Measurements from ENCODE around the gene ABCG4.
"Not testable (repeated sequence)": the region's sequence is repeated elsewhere in the genome, so short reads cannot be mapped to it uniquely, and the experiment has no call there.

The ABCG4 gene

DNA sequence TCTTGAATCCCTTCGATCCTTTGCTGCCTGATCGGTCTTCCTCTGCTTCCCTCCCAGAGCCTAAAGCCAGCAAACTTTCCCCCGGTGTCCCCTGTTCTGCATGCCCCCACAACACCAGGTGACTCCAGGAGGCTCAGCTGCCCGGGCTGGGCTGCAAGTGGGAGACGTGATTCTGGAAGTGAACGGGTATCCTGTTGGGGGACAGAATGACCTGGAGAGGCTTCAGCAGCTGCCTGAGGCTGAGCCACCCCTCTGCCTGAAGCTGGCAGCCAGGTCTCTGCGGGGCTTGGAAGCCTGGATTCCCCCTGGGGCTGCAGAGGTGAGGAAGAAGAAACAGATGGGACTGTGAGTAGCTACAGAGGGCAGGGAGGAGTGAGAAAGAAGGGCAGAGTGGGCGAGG is 40.0 kb downstream of the ABCG4 start:
- TF ChIP-seq, protein P1, sequence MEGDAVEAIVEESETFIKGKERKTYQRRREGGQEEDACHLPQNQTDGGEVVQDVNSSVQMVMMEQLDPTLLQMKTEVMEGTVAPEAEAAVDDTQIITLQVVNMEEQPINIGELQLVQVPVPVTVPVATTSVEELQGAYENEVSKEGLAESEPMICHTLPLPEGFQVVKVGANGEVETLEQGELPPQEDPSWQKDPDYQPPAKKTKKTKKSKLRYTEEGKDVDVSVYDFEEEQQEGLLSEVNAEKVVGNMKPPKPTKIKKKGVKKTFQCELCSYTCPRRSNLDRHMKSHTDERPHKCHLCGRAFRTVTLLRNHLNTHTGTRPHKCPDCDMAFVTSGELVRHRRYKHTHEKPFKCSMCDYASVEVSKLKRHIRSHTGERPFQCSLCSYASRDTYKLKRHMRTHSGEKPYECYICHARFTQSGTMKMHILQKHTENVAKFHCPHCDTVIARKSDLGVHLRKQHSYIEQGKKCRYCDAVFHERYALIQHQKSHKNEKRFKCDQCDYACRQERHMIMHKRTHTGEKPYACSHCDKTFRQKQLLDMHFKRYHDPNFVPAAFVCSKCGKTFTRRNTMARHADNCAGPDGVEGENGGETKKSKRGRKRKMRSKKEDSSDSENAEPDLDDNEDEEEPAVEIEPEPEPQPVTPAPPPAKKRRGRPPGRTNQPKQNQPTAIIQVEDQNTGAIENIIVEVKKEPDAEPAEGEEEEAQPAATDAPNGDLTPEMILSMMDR (IDR thresholded peaks at IDR 0.05; ENCODE audit: low read depth, low read length, poor library complexity, severe bottlenecking) = no peak
- TF ChIP-seq EZH2phosphoT487 (IDR thresholded peaks at IDR 0.05; ENCODE audit: borderline replicate concordance, low read length) = no peak

DNA sequence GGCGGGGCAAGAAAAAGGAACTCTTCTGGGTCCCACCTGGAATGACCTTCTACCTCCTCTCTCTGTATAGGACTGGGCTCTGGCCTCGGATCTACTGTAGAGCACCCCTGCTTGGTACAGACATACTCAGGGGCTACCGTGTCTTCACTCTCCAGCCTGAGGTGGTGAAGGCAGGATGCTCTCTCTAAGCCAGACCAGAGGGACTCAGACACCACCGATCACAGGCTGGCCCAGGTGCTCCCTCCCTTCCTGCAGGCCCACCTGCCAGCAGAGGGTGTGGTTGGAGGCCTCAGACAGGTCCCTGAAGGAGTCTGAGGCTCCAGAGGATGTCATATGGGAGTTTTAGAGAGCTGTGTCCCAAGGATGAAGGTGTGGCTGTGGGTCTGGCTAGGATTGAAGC is 40.5 kb downstream of the ABCG4 start:
- no peaks in the 10 kb centered on the region for H3K79me2 ChIP-seq (ENCODE audit: control insufficient read depth, low read length)
- TF ChIP-seq, protein P1 (IDR thresholded peaks at IDR 0.05; ENCODE audit: low read depth, low read length, poor library complexity, severe bottlenecking) = no peak
- no peak for TF ChIP-seq EZH2phosphoT487 (IDR thresholded peaks at IDR 0.05; ENCODE audit: borderline replicate concordance, low read length)
- H3K4me2 ChIP-seq (ENCODE audit: low read length) = no peak overlapping the region
- H4K20me1 ChIP-seq (ENCODE audit: control insufficient read depth, insufficient read depth, low read depth, low read length) = no peaks in the 10 kb centered on the region
- H3K4me1 ChIP-seq (ENCODE audit: control insufficient read depth, low read length) = no peaks in the 10 kb centered on the region
- H3K27ac ChIP-seq (ENCODE audit: low read depth, low read length) = no peak overlapping the region
- no peak overlapping the region for H3K4me3 ChIP-seq (ENCODE audit: low read length)
- no peaks in the 10 kb centered on the region for H3K36me3 ChIP-seq (ENCODE audit: control insufficient read depth, low read length)
- H3K27me3 ChIP-seq (ENCODE audit: control insufficient read depth, low read length) = no peaks in the 10 kb centered on the region
- H3K9me2 ChIP-seq (replicated peaks; ENCODE audit: control insufficient read depth, low read length) = no peaks in the 10 kb centered on the region
- H3F3A ChIP-seq (ENCODE audit: control insufficient read depth, insufficient read depth) = no peaks in the 10 kb centered on the region
- H3K9me3 ChIP-seq (ENCODE audit: control insufficient read depth, insufficient read depth, low read length) = no peaks in the 10 kb centered on the region

More for the DNA sequence above, 40.0 kb downstream of the ABCG4 start:
- Histone ChIP-seq H3K9me3 (ENCODE audit: control insufficient read depth, insufficient read depth, low read length) (no peaks in the 10 kb centered on the region), H3K9me2 (replicated peaks; ENCODE audit: control insufficient read depth, low read length) (no peaks in the 10 kb centered on the region), H3K27ac (ENCODE audit: low read depth, low read length) (no peak overlapping the region), H3K36me3 (ENCODE audit: control insufficient read depth, low read length) (no peaks in the 10 kb centered on the region), H3F3A (ENCODE audit: control insufficient read depth, insufficient read depth) (no peaks in the 10 kb centered on the region), H3K4me2 (ENCODE audit: low read length) (no peak overlapping the region), H3K4me3 (ENCODE audit: low read length) (no peak overlapping the region), H4K20me1 (ENCODE audit: control insufficient read depth, insufficient read depth, low read depth, low read length) (no peaks in the 10 kb centered on the region), H3K79me2 (ENCODE audit: control insufficient read depth, low read length) (no peaks in the 10 kb centered on the region), H3K4me1 (ENCODE audit: control insufficient read depth, low read length) (no peaks in the 10 kb centered on the region), H3K27me3 (ENCODE audit: control insufficient read depth, low read length) (no peaks in the 10 kb centered on the region)

DNA sequence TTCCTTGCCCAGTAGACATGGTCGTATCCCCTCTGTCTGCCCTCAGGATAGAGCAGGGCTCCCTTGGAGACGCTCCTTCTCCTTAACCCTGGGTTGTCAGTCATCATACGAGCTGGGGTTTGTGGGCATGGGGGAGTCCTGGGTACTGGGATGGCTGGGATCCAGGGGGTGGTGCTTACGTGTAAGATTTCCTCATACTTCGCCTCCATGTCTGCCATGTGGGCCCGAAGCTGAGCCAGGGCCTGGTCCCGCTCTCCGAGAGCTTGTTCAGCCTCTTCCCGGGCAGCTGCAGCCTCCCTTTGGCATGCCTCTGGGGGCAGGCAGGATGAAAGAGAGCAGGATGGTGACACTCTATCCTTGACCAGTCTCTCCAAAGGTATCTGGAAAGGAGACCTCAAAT is 41.7 kb downstream of the ABCG4 start:
- H3K79me2 ChIP-seq (ENCODE audit: control insufficient read depth, low read length) = no peaks in the 10 kb centered on the region
- no peak overlapping the region for H3K4me2 ChIP-seq (ENCODE audit: low read length)
- no peak for TF ChIP-seq EZH2phosphoT487 (IDR thresholded peaks at IDR 0.05; ENCODE audit: borderline replicate concordance, low read length)
- TF ChIP-seq, protein P1 (IDR thresholded peaks at IDR 0.05; ENCODE audit: low read depth, low read length, poor library complexity, severe bottlenecking) = no peak
- no peak overlapping the region for H3K27ac ChIP-seq (ENCODE audit: low read depth, low read length)
- no peaks in the 10 kb centered on the region for H4K20me1 ChIP-seq (ENCODE audit: control insufficient read depth, insufficient read depth, low read depth, low read length)
- H3F3A ChIP-seq (ENCODE audit: control insufficient read depth, insufficient read depth) = no peaks in the 10 kb centered on the region
- H3K9me2 ChIP-seq (replicated peaks; ENCODE audit: control insufficient read depth, low read length) = no peaks in the 10 kb centered on the region
- no peaks in the 10 kb centered on the region for H3K9me3 ChIP-seq (ENCODE audit: control insufficient read depth, insufficient read depth, low read length)
- no peaks in the 10 kb centered on the region for H3K36me3 ChIP-seq (ENCODE audit: control insufficient read depth, low read length)
- H3K27me3 ChIP-seq (ENCODE audit: control insufficient read depth, low read length) = no peaks in the 10 kb centered on the region
- no peak overlapping the region for H3K4me3 ChIP-seq (ENCODE audit: low read length)
- H3K4me1 ChIP-seq (ENCODE audit: control insufficient read depth, low read length) = peaks cover 8% of the 10 kb centered on the region

DNA sequence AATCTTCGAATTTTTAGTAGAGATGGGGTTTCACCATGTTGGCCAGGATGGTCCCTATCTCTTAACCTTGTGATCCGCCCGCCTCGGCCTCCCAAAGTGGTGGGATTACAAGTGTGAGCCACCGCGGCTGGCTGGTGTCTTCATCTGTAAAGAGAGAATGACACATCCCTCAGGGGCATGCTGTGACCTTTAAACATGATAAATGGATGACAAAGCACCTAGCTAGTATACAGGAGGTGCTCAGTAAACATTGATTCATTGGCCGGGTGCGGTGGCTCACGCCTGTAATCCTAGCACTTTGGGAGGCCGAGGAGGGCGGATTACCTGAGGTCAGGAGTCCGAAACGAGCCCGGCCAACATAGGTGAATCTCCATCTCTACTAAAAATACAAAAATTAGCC is 42.4 kb downstream of the ABCG4 start:
- not testable (repeated sequence) for H3K79me2 ChIP-seq (ENCODE audit: control insufficient read depth, low read length); H3K9me3 ChIP-seq (ENCODE audit: control insufficient read depth, insufficient read depth, low read length); H3K4me1 ChIP-seq (ENCODE audit: control insufficient read depth, low read length); H3K27ac ChIP-seq (ENCODE audit: low read depth, low read length); H3F3A ChIP-seq (ENCODE audit: control insufficient read depth, insufficient read depth); H3K36me3 ChIP-seq (ENCODE audit: control insufficient read depth, low read length); H3K27me3 ChIP-seq (ENCODE audit: control insufficient read depth, low read length); H4K20me1 ChIP-seq (ENCODE audit: control insufficient read depth, insufficient read depth, low read depth, low read length); H3K4me3 ChIP-seq (ENCODE audit: low read length); H3K9me2 ChIP-seq (replicated peaks; ENCODE audit: control insufficient read depth, low read length); H3K4me2 ChIP-seq (ENCODE audit: low read length)

Measured in DOHH2 (cell line).